Breast epithelium (tissue), 3 donors: ENCODE measurements around the gene FHL1.

Source experiments
- POLR2A ChIP-seq: fragments of 450-650 bp; IDR thresholded peaks from one replicate; pipeline ENCODE4 v1.6.1; 2016; ENCODE audit warnings: antibody characterized with exemption, mild to moderate bottlenecking, moderate library complexity
- TF ChIP-seq, protein P1 (sequence below), 3 donors: fragments of 450-650 bp; IDR thresholded peaks; one replicate each; pipeline ENCODE4 v1.5.1; 2016 to 2017; ENCODE audit warnings: antibody characterized with exemption in 3 of 3, mild to moderate bottlenecking in 3 of 3, moderate library complexity in 3 of 3

DNA sequence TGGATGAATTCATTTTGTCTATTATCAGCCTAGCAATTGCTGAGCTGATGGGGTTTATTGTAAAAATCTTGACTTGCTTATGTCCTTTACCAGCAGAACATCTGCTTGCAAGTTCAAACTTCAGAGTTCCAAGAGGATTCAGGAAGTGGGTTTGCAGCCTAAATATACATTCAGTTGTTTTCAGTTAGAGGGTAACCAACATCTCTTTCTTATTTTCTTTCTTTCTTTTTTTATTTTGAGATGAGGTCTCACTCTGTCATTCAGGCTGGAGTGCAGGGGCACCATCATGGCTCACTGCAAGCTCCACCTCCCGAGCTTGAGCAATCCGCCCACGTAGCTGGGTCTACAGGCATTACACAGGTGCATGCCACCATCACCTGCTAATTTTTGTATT is 31.4 kb upstream of the FHL1 start:
- TF ChIP-seq, protein P1, sequence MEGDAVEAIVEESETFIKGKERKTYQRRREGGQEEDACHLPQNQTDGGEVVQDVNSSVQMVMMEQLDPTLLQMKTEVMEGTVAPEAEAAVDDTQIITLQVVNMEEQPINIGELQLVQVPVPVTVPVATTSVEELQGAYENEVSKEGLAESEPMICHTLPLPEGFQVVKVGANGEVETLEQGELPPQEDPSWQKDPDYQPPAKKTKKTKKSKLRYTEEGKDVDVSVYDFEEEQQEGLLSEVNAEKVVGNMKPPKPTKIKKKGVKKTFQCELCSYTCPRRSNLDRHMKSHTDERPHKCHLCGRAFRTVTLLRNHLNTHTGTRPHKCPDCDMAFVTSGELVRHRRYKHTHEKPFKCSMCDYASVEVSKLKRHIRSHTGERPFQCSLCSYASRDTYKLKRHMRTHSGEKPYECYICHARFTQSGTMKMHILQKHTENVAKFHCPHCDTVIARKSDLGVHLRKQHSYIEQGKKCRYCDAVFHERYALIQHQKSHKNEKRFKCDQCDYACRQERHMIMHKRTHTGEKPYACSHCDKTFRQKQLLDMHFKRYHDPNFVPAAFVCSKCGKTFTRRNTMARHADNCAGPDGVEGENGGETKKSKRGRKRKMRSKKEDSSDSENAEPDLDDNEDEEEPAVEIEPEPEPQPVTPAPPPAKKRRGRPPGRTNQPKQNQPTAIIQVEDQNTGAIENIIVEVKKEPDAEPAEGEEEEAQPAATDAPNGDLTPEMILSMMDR (IDR thresholded peaks at IDR 0.05): no peak
- no peak for TF ChIP-seq POLR2A
